ENCODE data around the gene IRS2.
"Not testable (repeated sequence)": the region's sequence is repeated elsewhere in the genome, so short reads cannot be mapped to it uniquely, and the experiment has no call there.

Gene IRS2

DNA sequence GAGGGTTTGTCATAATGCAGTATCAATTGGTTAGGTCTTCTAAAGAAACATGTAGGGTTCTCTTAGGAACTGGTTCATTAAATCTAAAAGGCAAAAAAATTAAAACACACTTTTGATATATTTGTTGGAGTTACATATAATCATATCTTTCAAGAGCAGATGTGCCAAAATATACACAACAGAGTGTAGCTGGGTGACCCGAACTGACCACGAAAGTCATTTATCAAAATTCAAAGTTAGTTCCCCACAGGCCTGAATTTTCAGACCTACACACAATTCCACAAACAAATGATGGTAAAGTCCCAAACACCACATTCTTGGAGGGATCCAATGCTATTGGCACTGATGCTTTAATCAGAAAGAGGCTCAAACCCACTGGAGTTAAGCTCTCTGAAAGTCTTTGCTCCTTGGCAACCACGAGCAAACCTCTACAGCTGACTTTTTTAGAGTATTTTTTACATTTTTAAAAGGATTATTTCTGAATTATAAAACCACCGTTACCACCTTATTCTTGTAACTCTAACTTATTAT, 50.9 kb downstream of the IRS2 start:
- H2AFZ ChIP-seq (ENCODE audit: low read depth, low read length) = no peak overlapping the region
- H2BK120ac ChIP-seq (ENCODE audit: low read depth, low read length) = no peak overlapping the region
- H3K4ac ChIP-seq (ENCODE audit: low read depth in 1 of 2, low read length in 2 of 2) = no peak overlapping the region
- no peak overlapping the region for H3K23ac ChIP-seq (ENCODE audit: low read length in 2 of 2)
- H2BK5ac ChIP-seq (ENCODE audit: low read depth, low read length, poor library complexity, severe bottlenecking) = no peak overlapping the region
- no peaks in the 10 kb centered on the region for H3K36me3 ChIP-seq (ENCODE audit: control insufficient read depth in 1 of 2, insufficient read depth in 2 of 2, low read depth in 1 of 2, low read length in 2 of 2)
- H3K14ac ChIP-seq (ENCODE audit: low read length in 2 of 2) = no peak overlapping the region
- WGBS = 90% methylated on average over 2 of the region's 4 CpGs
- H3K18ac ChIP-seq (ENCODE audit: low read depth in 1 of 2, low read length in 2 of 2) = no peak overlapping the region
- no peak overlapping the region for H2AK5ac ChIP-seq (ENCODE audit: low read length, severe bottlenecking)
- DNase-seq = no peak
- no peak overlapping the region for H2BK12ac ChIP-seq (ENCODE audit: low read length in 2 of 2)
- no peak overlapping the region for H3K9ac ChIP-seq (ENCODE audit: low read length)
- H3K27ac ChIP-seq (ENCODE audit: low read length, poor library complexity, severe bottlenecking) = no peak overlapping the region
- no peak overlapping the region for H3K4me3 ChIP-seq (ENCODE audit: insufficient read depth in 1 of 2, low read depth in 1 of 2, low read length in 2 of 2)
- H2BK15ac ChIP-seq (ENCODE audit: low read depth, poor library complexity, severe bottlenecking) = no peak overlapping the region
- no peaks in the 10 kb centered on the region for H3K9me3 ChIP-seq (ENCODE audit: control insufficient read depth, low read length)
- no peaks in the 10 kb centered on the region for H3K4me1 ChIP-seq (ENCODE audit: control insufficient read depth, insufficient read depth, low read depth, low read length)
- H4K91ac ChIP-seq (ENCODE audit: low read length) = no peak overlapping the region
- H3K79me1 ChIP-seq (replicated peaks; ENCODE audit: low read length, poor library complexity, severe bottlenecking) = no peaks in the 10 kb centered on the region
- no peak overlapping the region for H4K8ac ChIP-seq (ENCODE audit: low read length)
- H3K27me3 ChIP-seq (ENCODE audit: control insufficient read depth in 1 of 2, insufficient read depth in 1 of 2, low read length in 2 of 2) = no peaks in the 10 kb centered on the region
- no peak overlapping the region for H3K4me2 ChIP-seq (ENCODE audit: low read length, poor library complexity, severe bottlenecking)

DNA sequence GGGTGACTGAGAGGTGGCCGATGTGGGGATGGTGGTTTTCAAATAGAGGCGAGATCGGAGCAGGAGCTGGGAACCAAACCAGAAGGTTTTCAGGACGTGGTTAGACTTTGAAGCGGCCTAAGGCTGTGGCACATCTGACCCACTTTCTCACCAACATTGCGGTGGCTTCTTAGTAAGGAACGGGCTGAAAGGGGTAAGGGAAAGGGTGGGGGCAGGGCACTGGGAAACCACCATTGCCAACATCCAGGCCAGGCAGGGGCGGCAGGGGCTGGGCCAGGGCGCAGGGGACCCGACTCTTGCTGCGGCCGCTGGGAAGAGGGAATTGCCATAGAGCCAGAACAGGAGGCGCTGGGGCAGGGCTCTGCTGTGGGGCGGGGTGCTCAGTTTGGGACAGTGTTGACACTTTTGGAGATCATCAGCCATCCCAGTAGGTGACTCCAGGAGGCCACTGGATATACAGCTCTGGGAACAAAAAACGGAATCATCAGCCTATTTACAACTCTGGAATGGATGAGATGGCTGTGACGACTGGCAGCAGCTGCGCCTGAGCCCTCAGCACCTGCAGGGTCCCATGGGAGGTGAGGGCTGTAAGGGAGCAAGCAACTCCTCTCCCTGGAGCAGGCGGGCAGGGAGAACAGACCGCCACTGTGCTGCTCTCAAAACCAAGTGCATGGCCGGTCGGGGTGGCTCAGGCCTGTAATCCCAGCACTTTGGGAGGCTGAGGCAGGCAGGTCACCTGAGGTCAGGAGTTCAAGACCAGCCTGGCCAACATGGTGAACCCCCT, 52.2 kb downstream of the IRS2 start:
- Histone ChIP-seq H4K8ac (ENCODE audit: low read length) (no peak overlapping the region), H2BK120ac (ENCODE audit: low read depth, low read length) (no peak overlapping the region), H3K9ac (ENCODE audit: low read length) (no peak overlapping the region), H4K91ac (ENCODE audit: low read length) (no peak overlapping the region), H3K4ac (ENCODE audit: low read depth in 1 of 2, low read length in 2 of 2) (no peak overlapping the region), H3K4me3 (ENCODE audit: insufficient read depth in 1 of 2, low read depth in 1 of 2, low read length in 2 of 2) (no peak overlapping the region), H3K36me3 (ENCODE audit: control insufficient read depth in 1 of 2, insufficient read depth in 2 of 2, low read depth in 1 of 2, low read length in 2 of 2) (no peaks in the 10 kb centered on the region), H3K14ac (ENCODE audit: low read length in 2 of 2) (no peak overlapping the region), H2BK5ac (ENCODE audit: low read depth, low read length, poor library complexity, severe bottlenecking) (no peak overlapping the region), H3K4me2 (ENCODE audit: low read length, poor library complexity, severe bottlenecking) (no peak overlapping the region), H2BK12ac (ENCODE audit: low read length in 2 of 2) (no peak overlapping the region), H2AK5ac (ENCODE audit: low read length, severe bottlenecking) (no peak overlapping the region), H2AFZ (ENCODE audit: low read depth, low read length) (no peak overlapping the region), H3K23ac (ENCODE audit: low read length in 2 of 2) (no peak overlapping the region), H3K18ac (ENCODE audit: low read depth in 1 of 2, low read length in 2 of 2) (no peak overlapping the region), H3K79me1 (replicated peaks; ENCODE audit: low read length, poor library complexity, severe bottlenecking) (no peaks in the 10 kb centered on the region), H3K9me3 (ENCODE audit: control insufficient read depth, low read length) (no peaks in the 10 kb centered on the region), H3K27me3 (ENCODE audit: control insufficient read depth in 1 of 2, insufficient read depth in 1 of 2, low read length in 2 of 2) (no peaks in the 10 kb centered on the region), H3K4me1 (ENCODE audit: control insufficient read depth, insufficient read depth, low read depth, low read length) (no peaks in the 10 kb centered on the region), H2BK15ac (ENCODE audit: low read depth, poor library complexity, severe bottlenecking) (no peak overlapping the region), H3K27ac (ENCODE audit: low read length, poor library complexity, severe bottlenecking) (no peak overlapping the region)
- 96% methylated on average over 21 of the region's 21 CpGs for WGBS
- DNase-seq = no peak

DNA sequence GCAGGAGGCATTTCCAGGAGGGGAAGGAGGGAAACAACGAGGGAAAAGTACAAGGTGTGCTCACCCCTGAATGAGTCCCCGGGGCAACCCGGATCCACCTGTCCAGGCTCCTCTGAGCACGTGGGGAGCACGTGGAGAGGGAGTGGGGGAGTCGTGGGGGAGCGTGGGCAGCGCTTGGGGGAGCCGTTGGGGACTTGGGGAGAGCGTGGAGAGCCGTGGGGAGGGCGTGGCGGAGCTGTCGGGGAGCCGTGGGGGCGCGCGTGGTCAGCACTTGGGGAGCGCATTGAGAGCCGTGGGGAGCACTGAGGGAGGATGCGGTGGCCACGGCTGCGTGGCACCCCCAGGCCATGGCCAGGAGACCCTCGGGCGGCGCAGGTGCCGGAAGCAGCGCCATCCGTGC, 52.8 kb downstream of the IRS2 start:
- Histone ChIP-seq H3K9me3 (ENCODE audit: control insufficient read depth, low read length) (no peaks in the 10 kb centered on the region), H3K4me3 (ENCODE audit: insufficient read depth in 1 of 2, low read depth in 1 of 2, low read length in 2 of 2) (no peak overlapping the region), H3K27ac (ENCODE audit: low read length, poor library complexity, severe bottlenecking) (no peak overlapping the region), H2BK120ac (ENCODE audit: low read depth, low read length) (no peak overlapping the region), H4K8ac (ENCODE audit: low read length) (no peak overlapping the region), H2BK5ac (ENCODE audit: low read depth, low read length, poor library complexity, severe bottlenecking) (no peak overlapping the region), H3K23ac (ENCODE audit: low read length in 2 of 2) (no peak overlapping the region), H4K91ac (ENCODE audit: low read length) (no peak overlapping the region), H3K79me1 (replicated peaks; ENCODE audit: low read length, poor library complexity, severe bottlenecking) (no peaks in the 10 kb centered on the region), H2AFZ (ENCODE audit: low read depth, low read length) (no peak overlapping the region), H3K14ac (ENCODE audit: low read length in 2 of 2) (no peak overlapping the region), H2AK5ac (ENCODE audit: low read length, severe bottlenecking) (no peak overlapping the region), H2BK12ac (ENCODE audit: low read length in 2 of 2) (no peak overlapping the region), H3K27me3 (ENCODE audit: control insufficient read depth in 1 of 2, insufficient read depth in 1 of 2, low read length in 2 of 2) (peaks cover 0 to 6% of the 10 kb centered on the region in 2 experiments), H3K9ac (ENCODE audit: low read length) (no peak overlapping the region), H3K4me2 (ENCODE audit: low read length, poor library complexity, severe bottlenecking) (no peak overlapping the region), H3K36me3 (ENCODE audit: control insufficient read depth in 1 of 2, insufficient read depth in 2 of 2, low read depth in 1 of 2, low read length in 2 of 2) (no peaks in the 10 kb centered on the region), H3K4ac (ENCODE audit: low read depth in 1 of 2, low read length in 2 of 2) (no peak overlapping the region), H3K18ac (ENCODE audit: low read depth in 1 of 2, low read length in 2 of 2) (no peak overlapping the region), H3K4me1 (ENCODE audit: control insufficient read depth, insufficient read depth, low read depth, low read length) (no peaks in the 10 kb centered on the region), H2BK15ac (ENCODE audit: low read depth, poor library complexity, severe bottlenecking) (no peak overlapping the region)
- DNase-seq = no peak
- WGBS = 94% methylated on average over 29 of the region's 29 CpGs

DNA sequence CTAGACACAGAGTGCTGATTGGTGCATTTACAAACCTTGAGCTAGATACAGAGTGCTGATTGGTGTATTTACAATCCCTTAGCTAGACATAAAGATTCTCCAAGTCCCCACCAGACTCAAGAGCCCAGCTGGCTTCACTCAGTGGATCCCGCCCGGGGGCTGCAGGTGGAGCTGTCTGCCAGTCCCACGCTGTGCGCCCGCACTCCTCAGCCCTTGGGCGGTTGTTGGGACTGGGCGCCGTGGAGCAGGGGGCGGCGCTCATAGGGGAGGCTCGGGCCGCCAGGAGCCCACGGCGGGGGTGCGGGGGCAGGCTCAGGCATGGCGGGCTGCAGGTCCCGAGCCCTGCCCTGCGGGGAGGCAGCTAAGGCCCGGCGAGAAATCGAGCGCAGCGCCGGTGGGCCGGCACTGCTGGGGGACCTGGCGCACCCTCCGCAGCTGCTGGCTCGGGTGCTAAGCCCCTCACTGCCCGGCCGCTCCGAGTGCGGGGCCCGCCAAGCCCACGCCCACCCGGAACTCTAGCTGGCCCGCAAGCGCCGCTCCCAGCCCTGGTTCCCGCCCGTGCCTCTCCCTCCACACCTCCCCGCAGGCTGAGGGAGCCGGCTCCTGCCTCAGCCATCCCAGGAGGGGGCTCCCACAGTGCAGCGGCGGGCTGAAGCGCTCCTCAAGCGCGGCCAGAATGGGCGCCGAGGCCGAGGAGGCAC, 53.8 kb downstream of the IRS2 start:
- H3K4ac ChIP-seq (ENCODE audit: low read depth in 1 of 2, low read length in 2 of 2); DNase-seq; H2AFZ ChIP-seq (ENCODE audit: low read depth, low read length); H3K14ac ChIP-seq (ENCODE audit: low read length in 2 of 2); H3K9me3 ChIP-seq (ENCODE audit: control insufficient read depth, low read length); H3K36me3 ChIP-seq (ENCODE audit: control insufficient read depth in 1 of 2, insufficient read depth in 2 of 2, low read depth in 1 of 2, low read length in 2 of 2); H3K9ac ChIP-seq (ENCODE audit: low read length); H3K4me3 ChIP-seq (ENCODE audit: insufficient read depth in 1 of 2, low read depth in 1 of 2, low read length in 2 of 2); H3K23ac ChIP-seq (ENCODE audit: low read length in 2 of 2); H4K91ac ChIP-seq (ENCODE audit: low read length); H2AK5ac ChIP-seq (ENCODE audit: low read length, severe bottlenecking); H2BK12ac ChIP-seq (ENCODE audit: low read length in 2 of 2); H3K4me2 ChIP-seq (ENCODE audit: low read length, poor library complexity, severe bottlenecking); H3K4me1 ChIP-seq (ENCODE audit: control insufficient read depth, insufficient read depth, low read depth, low read length); H2BK15ac ChIP-seq (ENCODE audit: low read depth, poor library complexity, severe bottlenecking); H3K18ac ChIP-seq (ENCODE audit: low read depth in 1 of 2, low read length in 2 of 2); H2BK5ac ChIP-seq (ENCODE audit: low read depth, low read length, poor library complexity, severe bottlenecking); H2BK120ac ChIP-seq (ENCODE audit: low read depth, low read length); H4K8ac ChIP-seq (ENCODE audit: low read length); H3K27ac ChIP-seq (ENCODE audit: low read length, poor library complexity, severe bottlenecking); H3K79me1 ChIP-seq (replicated peaks; ENCODE audit: low read length, poor library complexity, severe bottlenecking): not testable (repeated sequence)
- peaks cover 0 to 15% of the 10 kb centered on the region in 2 experiments for H3K27me3 ChIP-seq (ENCODE audit: control insufficient read depth in 1 of 2, insufficient read depth in 1 of 2, low read length in 2 of 2)
- WGBS = 95% methylated on average over 41 of the region's 50 CpGs

Measured in mesenchymal stem cell (in vitro differentiated cells and primary cell).